Measurements from ENCODE around the gene GLTP.

- TF ChIP-seq CTCF (conservative IDR thresholded peaks at IDR 0.05; ENCODE audit: low read depth, low read length) (no peak), RFX5 (IDR thresholded peaks at IDR 0.05; ENCODE audit: low read depth, low read length) (no peak), BHLHE40 (IDR thresholded peaks at IDR 0.05; ENCODE audit: low read depth, low read length) (no peak), RAD21 (IDR thresholded peaks at IDR 0.05; ENCODE audit: low read length) (no peak), POLR2A (IDR thresholded peaks at IDR 0.05; ENCODE audit: low read depth, low read length) (no peak), MAZ (IDR thresholded peaks at IDR 0.05; ENCODE audit: borderline replicate concordance, low read depth, low read length) (no peak), ELK1 (IDR thresholded peaks at IDR 0.05; ENCODE audit: borderline replicate concordance, low read depth, low read length) (no peak), CEBPB (IDR thresholded peaks at IDR 0.05; ENCODE audit: low read depth, low read length) (no peak), MXI1 (IDR thresholded peaks at IDR 0.05; ENCODE audit: borderline replicate concordance, low read depth, low read length) (no peak), USF2 (IDR thresholded peaks at IDR 0.05; ENCODE audit: low read depth, low read length) (no peak), FOS (IDR thresholded peaks at IDR 0.05; ENCODE audit: low read depth, low read length) (no peak), MAFK (IDR thresholded peaks at IDR 0.05; ENCODE audit: low read depth, low read length) (no peak)
Observed at GRCh38 chr12:109822416-109822815, 57.9 kb downstream of the GLTP start.
